HG03280 (cell line): Measurements from ENCODE around the gene ADGRL3.
"Not testable (repeated sequence)": the region's sequence is repeated elsewhere in the genome, so short reads cannot be mapped to it uniquely, and the experiment has no call there.

Experiments used
- ATAC-seq: cut with Tn5 transposase; IDR thresholded peaks from one replicate; pipeline ENCODE4 v1.9.1; 2021; ENCODE audit warnings: mild to moderate bottlenecking, moderate library complexity; ENCODE audit not compliant: unreplicated experiment

ADGRL3 gene

DNA sequence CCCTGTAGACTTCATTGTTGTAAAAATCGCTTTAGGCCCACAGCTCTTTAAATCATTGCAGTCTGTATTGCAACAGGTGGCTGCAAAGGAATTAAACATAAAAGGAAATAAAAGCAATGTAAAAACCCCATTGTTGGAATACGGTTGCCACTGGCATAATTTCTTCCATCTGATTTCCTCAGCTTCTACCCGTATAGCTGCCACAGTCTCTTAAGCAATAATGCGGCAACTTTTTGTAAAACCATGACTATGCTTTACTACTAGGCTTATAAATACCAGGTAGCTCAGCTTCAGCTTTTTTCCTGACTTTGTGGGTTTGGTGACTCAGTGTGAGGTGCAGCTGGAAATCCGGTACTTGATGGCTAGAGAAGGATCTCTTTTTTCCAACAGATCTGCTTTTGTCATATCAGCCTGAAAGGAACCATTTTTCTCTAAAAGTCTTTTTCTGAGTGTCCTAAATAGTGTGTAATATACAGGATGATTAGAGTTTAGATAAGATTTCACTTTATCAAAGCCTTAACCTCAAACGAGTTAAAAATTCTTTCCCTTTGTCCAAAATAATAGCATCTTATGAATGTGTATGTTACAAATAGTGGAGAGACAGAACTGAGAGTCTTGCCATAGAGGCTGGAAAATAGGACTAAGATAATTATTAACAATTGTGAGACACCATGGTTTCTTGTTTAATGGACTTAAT lies 268.0 kb downstream of the ADGRL3 start:
- no peak for ATAC-seq

DNA sequence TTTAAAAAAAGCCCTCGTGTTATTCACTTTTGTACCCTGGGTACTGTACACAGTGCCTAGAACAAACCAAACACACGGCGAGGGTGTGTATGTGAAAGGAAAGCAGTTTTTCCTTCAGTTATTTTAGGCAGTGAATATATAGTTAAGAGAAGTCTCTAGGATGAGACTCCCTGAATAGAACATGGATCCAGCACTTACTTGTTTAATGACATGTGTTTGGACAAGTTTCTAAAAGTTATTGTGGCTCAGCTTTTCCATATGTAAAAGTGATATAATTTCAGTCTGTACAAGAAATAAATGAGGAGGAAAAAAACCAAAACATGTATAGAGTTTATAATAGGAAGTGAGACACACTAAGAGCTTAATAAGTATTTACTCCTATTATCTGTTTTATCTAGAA lies 273.2 kb downstream of the ADGRL3 start:
- ATAC-seq = no peak

DNA sequence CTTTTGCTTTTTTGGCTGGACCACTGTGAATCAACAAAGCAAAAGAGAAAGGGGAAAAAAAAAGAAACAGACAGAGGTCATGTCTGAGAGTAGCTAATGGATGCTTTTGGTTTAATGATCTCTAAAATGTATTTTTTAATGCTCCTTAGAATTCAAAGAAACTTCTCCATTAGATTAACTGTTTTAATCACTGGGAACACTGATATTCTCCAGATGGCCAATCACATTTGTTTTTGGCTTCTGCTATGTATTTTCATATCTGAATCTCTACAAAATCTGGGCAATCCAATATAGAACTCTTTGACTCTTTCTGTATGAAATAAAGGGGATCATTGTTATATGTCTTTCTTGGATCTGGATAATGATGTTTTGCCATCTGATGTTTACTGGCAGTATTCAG lies 278.2 kb downstream of the ADGRL3 start:
- ATAC-seq = no peak

DNA sequence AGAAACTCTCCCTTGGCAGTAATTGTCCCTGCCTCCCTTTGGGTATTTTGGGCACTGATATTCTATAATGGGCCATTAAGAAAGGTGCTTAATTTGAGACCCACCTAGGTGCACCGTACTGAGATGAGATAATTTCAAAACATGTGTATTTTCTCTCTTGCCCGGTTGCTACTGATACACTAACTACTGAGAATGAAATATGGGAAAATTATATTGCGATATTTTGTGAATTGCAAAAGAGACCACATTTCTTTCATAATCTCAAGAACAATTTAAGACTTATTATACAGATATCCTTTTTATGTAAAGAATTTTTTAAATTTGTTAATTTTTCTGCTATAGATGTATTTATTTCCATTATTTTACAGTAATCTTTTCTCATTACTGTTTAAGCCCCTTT lies 284.9 kb downstream of the ADGRL3 start:
- ATAC-seq = no peak

DNA sequence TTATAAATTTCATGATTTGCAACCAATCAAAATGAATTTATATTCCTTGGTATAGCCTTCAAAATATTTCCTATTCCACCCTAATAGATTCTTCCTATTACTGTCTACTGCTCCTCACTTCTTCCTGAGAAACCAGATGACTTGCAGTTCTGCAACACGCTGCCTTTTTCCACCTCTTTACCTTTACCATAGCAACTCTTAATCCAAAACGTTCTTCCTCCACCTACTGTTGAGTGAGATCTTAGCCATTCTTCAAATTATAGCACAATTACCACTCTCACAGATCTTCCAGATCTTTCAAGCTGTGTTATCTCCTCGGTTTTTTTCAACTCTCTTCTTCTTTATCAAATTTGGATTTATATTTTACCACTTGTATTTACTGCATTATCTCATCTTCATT lies 289.8 kb downstream of the ADGRL3 start:
- ATAC-seq = no peak

DNA sequence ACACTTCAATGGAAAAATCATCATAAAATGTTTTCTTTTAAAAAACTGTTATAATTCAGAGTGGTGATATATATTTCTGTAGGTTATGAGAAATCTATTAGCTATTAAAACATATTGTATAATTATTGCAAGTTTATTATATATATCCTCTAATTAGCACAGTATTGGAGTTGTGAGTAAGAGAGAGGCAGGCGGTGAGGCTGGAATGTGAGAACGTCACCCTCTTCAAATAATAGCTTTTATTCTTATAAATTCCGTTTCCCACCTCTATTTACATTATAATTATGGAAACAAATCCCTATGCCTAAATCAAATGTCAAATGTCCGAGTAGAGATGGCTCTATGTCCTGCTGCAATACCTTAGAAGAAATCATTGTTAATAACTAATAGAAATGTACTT lies 292.9 kb downstream of the ADGRL3 start:
- no peak for ATAC-seq

DNA sequence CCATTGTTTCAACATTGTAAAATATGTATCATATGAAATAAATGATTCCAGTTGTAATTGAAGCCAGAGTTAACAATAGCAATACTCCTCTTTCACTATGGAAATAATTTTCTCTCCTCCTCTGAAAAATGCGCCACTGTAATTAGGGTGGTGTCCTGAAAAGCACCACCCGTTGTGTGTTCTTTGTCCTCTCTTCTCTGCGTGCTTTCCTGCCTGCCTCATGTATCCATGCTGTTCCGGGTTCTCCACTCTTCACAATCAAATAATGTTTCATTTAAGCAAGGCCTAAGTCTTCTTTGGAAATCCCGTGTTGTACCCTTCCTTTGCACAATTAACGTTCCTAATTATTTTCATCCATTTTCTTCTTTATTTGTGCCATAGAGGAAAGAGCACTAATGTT lies 293.3 kb downstream of the ADGRL3 start:
- ATAC-seq = no peak

DNA sequence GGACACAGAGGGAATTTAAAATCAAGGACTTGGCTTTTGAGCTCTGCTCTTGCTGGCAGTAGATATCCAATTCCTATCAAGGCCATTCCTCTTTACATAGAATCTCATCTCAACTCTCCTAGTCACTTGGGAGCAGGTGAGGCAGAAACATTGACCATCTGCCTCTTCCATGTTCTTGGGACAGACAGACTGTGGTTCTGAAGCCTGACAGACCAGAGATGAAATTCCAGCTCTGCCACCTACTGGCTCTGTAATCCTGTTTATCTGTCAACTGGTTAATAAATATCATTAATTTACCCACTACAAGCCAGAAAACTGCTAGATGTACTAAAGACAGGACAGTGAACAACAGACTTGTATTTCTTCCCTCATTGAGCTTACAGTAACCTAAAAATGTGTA lies 300.8 kb downstream of the ADGRL3 start:
- ATAC-seq = no peak

DNA sequence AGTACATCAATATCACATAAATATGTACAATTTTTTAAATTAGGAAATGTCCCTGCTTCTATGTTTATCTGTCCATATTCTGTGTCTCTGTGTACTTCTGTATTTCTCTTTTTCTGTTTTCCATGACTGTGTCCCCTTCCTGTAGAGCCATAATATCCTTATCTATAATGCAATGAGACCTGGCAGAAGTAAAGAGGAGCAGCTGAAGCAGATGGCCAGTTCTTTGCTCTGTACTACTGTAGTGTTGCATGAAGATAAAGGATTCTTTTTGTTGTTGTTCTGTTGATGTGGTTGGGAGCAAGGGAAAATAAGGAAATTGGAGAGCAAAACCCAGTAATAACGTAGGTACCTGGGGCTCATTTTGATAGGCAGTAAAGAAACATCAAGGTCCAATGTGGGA lies 301.7 kb downstream of the ADGRL3 start:
- no peak for ATAC-seq

DNA sequence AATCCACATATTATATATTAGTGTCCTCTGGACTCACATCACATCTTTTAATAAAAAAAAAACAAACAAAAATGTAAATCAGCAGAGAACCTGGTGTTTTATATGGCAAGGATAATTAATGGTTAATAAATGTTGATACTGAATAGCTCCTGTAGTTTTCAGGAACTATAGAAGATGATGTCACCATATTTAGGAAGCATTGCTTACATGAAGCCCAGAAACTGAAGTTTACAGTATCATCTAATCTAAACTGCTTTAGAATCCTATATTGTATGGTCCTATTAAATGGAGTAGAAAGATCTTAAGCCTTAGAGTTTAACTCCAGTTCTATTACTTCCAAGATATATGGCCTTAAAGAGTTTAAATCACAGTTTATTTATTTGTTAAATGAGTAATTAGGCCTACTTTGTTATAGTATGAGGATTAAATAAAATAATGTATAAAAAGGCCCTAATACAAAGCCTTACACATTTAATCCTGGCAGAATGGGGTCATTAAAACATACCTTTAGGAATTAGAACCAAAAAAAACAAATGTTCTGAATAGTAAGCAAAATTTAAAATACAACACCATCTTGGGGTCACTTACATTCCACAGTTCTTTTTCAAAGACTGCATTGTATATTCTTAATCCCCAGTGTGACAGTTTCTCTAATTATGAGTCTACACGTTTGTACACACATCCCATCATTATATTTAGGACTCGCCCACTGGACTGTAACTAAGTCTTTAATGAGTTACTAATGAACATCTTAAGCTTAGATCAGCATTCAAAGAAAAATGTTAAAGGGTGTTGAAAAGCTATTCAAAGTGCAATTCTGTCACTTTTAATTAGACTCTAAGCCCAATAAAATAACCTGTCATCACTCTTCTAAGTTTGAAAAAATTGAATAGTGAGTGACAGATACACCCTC lies 305.9 kb downstream of the ADGRL3 start:
- no peak for ATAC-seq

DNA sequence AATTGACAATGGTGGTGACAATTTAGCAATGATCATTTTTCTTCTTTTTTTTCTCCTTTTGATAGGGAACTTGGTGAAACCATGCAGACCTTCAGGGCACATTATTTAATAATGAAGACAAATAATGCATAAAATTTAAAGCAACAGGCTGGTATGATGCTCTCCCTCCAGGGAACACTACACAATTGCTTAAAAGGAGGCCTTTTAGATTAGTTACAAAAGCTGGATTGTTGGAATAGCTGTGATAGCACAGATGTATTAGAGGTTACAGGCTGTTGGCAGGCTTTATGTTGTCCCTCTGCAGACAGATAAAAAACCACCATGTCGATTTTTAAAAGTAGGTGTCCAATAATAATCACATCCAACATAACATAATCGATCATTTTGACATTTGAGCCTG lies 307.0 kb downstream of the ADGRL3 start:
- no peak for ATAC-seq

DNA sequence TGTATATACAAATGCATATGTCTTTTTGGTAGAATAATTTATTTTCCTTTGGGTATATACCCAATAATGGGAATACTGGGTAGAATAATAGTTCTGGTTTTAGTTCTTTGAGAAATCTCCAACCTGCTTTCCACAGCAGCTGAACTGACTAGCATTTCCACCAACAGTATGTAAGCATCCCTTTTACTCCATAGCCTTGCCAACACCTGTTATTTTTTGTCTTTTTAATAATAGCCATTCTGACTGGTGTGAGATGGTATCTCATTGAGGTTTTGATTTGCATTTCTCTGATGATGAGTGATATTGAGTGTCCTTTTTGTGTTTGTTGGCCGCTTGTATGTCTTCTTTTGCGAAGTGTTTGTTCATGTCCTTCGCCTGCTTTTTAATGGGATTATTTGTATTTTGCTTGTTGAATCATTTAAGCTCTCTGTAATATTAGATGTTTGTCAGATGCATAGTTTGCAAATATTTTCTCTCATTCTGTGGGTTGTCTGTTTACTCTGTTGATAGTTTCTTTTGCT lies 309.7 kb downstream of the ADGRL3 start:
- ATAC-seq = not testable (repeated sequence)

DNA sequence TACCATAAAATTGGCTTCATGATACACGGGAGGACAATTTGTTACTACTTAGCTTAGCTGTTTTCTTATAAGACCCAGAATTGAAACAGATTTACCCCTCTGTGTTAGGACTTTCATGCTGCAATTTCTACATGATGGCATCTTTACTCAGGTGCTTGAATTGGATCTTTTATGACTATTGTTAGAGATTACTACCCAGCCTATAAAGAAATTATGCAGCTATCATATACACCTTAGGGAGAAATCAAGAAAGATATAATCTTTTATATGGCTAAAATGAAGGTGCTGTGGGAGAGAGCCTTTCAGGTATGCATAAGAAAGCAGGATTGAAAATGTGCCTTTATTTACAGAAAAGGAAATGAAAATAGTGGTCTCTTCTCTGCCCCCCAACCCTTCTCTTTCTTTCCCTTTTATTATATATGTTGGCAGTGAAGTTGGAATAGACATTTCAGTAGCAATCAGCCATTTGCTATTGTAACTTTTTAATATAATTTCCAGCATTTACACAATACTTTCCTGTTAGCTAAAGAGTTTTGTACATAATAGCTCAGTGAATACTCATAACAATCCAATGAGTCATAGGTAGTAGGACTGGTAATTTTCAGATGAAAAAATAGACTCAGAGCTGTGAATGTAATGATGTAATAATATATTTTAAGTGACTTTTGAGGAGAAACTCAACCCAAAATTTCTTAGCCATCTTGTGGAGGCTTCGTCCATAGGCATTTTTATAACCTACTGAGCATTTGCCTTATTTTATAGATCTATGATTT lies 311.8 kb downstream of the ADGRL3 start:
- no peak for ATAC-seq

DNA sequence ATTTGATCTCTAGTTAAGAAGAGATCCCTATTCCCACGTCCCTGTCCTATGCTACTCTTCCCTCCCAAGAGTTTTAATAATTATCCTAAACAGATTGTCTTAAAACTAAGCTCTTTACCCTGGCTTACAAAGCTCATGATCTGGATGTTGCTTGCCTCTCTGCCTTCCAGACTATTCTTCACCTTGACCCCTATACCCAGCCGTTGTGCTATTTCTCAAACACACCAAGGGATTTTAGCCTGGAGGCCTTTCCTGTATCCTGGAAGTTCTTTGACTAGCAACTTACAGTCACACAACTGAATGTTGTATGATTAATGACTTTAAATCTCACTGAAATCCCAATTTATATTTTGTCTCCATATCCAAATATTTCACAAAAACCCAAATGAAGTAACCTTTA lies 314.9 kb downstream of the ADGRL3 start:
- ATAC-seq = no peak

DNA sequence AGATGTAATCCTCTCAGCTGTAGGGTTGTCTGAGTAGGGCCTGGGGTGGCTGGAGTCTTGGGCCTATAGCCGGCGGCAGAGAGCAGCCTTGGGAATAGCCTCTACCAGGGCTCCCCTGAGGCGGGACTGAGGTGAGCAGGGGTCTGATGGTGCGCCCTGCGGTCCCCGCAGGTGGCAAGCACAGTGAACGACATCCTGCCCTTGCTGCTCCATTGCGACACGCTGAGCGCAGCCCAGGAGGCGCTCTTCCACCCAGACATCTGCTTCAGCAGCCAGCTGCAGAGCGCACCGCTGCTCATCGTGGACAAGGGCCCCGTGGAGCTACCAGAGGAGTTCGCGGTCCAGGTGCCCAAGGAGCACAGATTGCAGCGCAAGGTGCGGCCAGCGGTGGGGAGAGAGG lies 317.0 kb downstream of the ADGRL3 start:
- no peak for ATAC-seq

DNA sequence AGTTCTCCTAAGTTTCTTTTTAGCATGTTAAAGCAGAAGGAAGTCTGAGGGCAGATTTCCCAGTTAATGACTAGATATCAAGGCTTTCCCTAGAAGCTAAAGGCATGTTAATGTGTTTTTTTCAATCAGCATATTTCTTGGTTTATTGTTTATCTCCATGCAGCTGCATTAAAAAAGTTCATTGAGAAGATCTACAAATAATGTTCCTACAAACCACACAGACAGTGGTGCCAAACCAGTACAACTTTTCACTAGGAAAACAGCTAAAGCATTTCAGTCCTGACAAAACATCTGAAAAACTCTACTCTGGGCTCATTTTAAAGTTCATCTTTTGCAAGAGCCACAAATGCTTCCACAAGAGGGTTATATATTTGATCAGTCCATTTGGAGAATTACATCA lies 320.0 kb downstream of the ADGRL3 start:
- no peak for ATAC-seq

DNA sequence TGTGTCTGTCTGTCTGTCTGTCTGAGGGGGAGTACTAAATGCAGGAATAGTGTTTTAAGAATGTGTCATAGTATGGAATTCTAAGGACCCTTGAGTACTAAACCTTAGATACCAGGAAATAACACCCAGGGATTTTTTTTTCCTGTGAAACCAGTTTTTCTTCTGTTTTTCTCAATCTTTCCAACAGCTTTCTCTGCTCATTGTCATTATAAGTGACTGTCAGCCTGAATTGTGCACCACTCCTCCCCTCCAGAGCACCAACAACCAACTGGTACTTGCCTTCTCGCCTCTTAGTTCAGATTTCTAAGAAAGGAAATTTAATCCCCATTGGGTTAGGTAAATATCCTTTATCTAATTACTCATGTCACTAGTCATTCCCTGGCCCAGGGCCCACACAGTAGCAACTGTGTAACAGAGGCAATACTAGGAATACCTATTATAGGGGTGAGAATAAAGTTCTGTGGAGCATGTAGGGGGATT lies 320.6 kb downstream of the ADGRL3 start:
- ATAC-seq = no peak

DNA sequence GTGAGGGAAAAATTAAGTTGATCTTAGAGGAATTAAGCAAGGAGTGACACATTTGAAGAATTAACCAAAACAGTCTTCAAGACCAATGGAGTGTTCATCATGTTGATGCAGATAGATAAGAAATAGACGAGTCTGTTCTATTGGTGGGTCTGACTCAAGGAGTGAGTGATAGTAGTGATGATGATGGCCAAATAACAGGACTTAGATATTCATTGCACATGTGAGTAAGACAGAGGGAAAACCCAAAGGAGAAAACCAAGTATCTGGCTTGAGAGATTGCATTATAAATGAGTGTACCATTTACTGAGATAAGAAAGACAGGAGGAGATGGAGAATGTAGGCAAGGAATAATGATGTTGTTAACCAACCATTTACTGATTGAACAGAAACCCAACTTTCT lies 321.3 kb downstream of the ADGRL3 start:
- ATAC-seq = no peak

DNA sequence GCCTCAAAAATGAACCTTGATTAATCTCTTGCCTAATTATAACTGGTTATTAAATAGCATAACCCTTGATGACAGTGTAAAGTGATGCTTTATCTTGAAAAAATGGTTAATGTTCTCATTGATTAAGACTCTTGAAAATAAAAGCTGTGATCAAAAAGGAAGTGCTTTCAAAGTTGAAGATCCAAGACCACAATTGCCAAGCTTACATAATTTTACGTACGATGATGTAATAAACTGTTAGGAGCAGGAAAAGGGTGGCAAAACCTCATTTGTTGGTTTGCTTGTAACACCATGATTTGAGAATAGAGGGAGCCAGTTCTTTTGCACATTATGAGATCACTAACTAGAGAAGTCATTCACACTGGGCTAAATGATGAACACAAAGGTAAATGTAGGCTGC lies 322.2 kb downstream of the ADGRL3 start:
- no peak for ATAC-seq

DNA sequence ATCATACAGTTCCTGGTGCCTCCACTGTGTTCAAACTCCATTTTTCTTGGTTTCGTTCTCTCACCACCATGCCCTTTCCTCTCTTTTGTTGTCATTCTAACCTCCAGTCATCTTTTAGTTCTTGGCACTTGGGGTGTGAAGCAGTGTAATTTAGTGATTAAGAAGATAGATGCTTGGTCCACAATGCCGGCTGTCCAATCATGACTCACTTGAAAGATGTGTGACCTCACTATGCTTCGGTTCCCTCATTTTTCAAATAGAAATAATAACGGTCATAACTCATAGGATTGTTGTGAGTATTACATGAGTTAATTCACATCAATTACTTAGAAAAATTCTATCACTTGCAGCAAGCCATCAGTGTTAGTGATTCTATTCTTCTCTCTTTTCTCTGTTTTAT lies 327.8 kb downstream of the ADGRL3 start:
- ATAC-seq = no peak

DNA sequence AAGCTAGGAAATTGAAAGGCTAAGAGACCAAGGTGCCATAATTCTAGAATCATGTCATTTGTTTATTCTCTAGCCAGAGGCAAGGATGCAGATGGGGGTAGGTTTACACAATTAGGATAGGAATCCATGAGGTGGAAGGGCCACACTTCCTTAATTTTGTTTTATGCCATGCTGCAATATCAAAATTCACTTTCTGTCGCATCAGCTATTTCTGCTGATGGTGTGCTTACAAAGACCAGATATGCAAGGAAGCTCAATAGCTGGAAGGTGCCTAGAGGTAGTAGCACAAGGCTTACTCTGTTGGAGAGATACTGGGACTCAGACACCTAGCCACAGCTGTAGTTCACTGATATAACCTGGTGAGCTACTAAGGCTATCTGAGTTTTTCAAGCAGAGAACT lies 328.5 kb downstream of the ADGRL3 start:
- no peak for ATAC-seq
